ENCODE data around the gene TWNK.

The TWNK gene

GRCh38 chr10:100986952-100987684 is at the start of gene TWNK, which contains the start of gene MRPL43:
Gene TWNK, plus strand, starts transcription at chr10:100987543. Its CDS starts 668 bp downstream, at chr10:100988211.
Gene MRPL43, minus strand, starts transcription at chr10:100987497. Its CDS starts 54 bp downstream, at chr10:100987443.
- peak in 1 of 2 donors; percentile 71 for DNase-seq (ENCODE audit: low read depth in 2 of 2, low spot score in 1 of 2)

- DNase-seq (ENCODE audit: low read depth in 2 of 2, low spot score in 1 of 2) = no peak
Measured at GRCh38 chr10:100939763-100940344, 47.5 kb upstream of the TWNK start.

GRCh38 chr10:100942229-100942628 is 45.1 kb upstream of the TWNK start:
- no peak for DNase-seq (ENCODE audit: low read depth in 2 of 2, low spot score in 1 of 2)

GRCh38 chr10:100943508-100943907 is 43.8 kb upstream of the TWNK start:
- no peak for DNase-seq (ENCODE audit: low read depth in 2 of 2, low spot score in 1 of 2)

- DNase-seq (ENCODE audit: low read depth in 2 of 2, low spot score in 1 of 2) = no peak
Measured at GRCh38 chr10:100945754-100946153, 41.6 kb upstream of the TWNK start.

GRCh38 chr10:100948916-100949315 is 38.4 kb upstream of the TWNK start:
- no peak for DNase-seq (ENCODE audit: low read depth in 2 of 2, low spot score in 1 of 2)

GRCh38 chr10:100960251-100960650 is 27.1 kb upstream of the TWNK start:
- DNase-seq (ENCODE audit: low read depth in 2 of 2, low spot score in 1 of 2) = no peak

- no peak for DNase-seq (ENCODE audit: low read depth in 2 of 2, low spot score in 1 of 2)
Measured at GRCh38 chr10:100962351-100963080, 24.8 kb upstream of the TWNK start.

- no peak for DNase-seq (ENCODE audit: low read depth in 2 of 2, low spot score in 1 of 2)
Measured at GRCh38 chr10:100963826-100964225, 23.5 kb upstream of the TWNK start.

- no peak for DNase-seq (ENCODE audit: low read depth in 2 of 2, low spot score in 1 of 2)
Measured at GRCh38 chr10:100965820-100966219, 21.5 kb upstream of the TWNK start.

GRCh38 chr10:100966887-100967286 is 20.5 kb upstream of the TWNK start:
- DNase-seq (ENCODE audit: low read depth in 2 of 2, low spot score in 1 of 2) = no peak

GRCh38 chr10:100967332-100967731 is 20.0 kb upstream of the TWNK start:
- DNase-seq (ENCODE audit: low read depth in 2 of 2, low spot score in 1 of 2) = no peak

- DNase-seq (ENCODE audit: low read depth in 2 of 2, low spot score in 1 of 2) = no peak
Measured at GRCh38 chr10:100968062-100968736, 19.1 kb upstream of the TWNK start.

- no peak for DNase-seq (ENCODE audit: low read depth in 2 of 2, low spot score in 1 of 2)
Measured at GRCh38 chr10:100968863-100969186, 18.5 kb upstream of the TWNK start.

- no peak for DNase-seq (ENCODE audit: low read depth in 2 of 2, low spot score in 1 of 2)
Measured at GRCh38 chr10:100969187-100970075, 17.9 kb upstream of the TWNK start, which contains the start of gene SEMA4G. Gene SEMA4G, plus strand, starts transcription at chr10:100969504. Its CDS starts 3,409 bp downstream, at chr10:100972913.

GRCh38 chr10:100970076-100970913 is 17.0 kb upstream of the TWNK start:
- peak in 1 of 2 donors; percentile 15 for DNase-seq (ENCODE audit: low read depth in 2 of 2, low spot score in 1 of 2)

- DNase-seq (ENCODE audit: low read depth in 2 of 2, low spot score in 1 of 2) = no peak
Measured at GRCh38 chr10:100970914-100971811, 16.2 kb upstream of the TWNK start.

GRCh38 chr10:100972115-100972903 is 15.0 kb upstream of the TWNK start:
- no peak for DNase-seq (ENCODE audit: low read depth in 2 of 2, low spot score in 1 of 2)

Data from stimulated activated CD8-positive, alpha-beta memory T cell treated with anti-CD3 and anti-CD28 coated beads, Interleukin-4, amount 100 ng/mL, for 1 hour (primary cell).